Stimulated activated naive CD4-positive, alpha-beta T cell (primary cell): ENCODE data around the gene FGF22.
A peak's percentile ranks its signal among the peaks of the same experiment; 100 is the strongest.
"Not testable (repeated sequence)": the region's sequence is repeated elsewhere in the genome, so short reads cannot be mapped to it uniquely, and the experiment has no call there.

Experiments used
- DNase-seq, 6 experiments: peaks; one replicate each; lab custom pipeline; 2025; lab: John Stamatoyannopoulos, UW

FGF22 gene

DNA sequence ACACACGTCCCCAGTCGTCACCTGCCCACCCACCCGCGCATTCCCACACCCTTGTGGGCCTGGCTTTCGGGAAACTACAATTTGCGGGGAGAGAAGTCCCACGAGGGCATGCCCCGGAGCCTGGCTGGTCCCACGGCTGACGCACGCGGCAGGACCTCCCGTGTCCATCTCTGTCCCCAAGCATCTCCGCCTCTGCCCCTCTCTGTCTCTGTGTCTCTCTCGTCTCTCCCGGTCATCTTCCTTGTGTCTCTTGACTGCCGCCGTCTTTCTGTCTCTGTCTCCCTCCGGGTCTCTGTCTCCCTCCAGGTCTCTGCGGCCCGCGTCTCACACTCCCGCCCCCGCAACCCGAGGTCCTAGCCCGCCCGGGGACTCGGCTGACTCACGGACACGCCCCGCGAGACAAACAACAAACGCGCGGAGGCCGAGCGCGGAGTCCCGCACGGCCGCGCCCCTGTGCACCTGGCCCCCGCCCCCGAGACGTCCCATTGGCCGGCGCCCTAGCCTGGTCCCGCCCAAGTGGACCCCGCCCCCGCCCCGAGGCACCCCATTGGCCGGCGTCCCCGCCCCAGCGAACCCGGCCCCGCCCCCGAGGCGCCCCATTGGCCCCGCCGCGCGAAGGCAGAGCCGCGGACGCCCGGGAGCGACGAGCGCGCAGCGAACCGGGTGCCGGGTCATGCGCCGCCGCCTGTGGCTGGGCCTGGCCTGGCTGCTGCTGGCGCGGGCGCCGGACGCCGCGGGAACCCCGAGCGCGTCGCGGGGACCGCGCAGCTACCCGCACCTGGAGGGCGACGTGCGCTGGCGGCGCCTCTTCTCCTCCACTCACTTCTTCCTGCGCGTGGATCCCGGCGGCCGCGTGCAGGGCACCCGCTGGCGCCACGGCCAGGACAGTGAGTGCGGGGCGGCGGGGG lies at the start of gene FGF22:
TSS of gene FGF22 (plus strand) at position 627 of the 908 bp plus-strand sequence. CDS start at position 674, 47 bp downstream.
- DNase-seq, result peak; percentile 90 to 97 (median 96)

- DNase-seq, result peak in 4 of 6 experiments; percentile 10 to 34 (median 22)
Measured at GRCh38 chr19:590396-590745, 49.3 kb upstream of the FGF22 start.

GRCh38 chr19:590750-591098 lies 49.0 kb upstream of the FGF22 start:
- DNase-seq, result no peak

GRCh38 chr19:591099-591958 lies 48.4 kb upstream of the FGF22 start:
- DNase-seq, result no peak

GRCh38 chr19:592101-592500 lies 47.6 kb upstream of the FGF22 start:
- DNase-seq, result no peak

DNA sequence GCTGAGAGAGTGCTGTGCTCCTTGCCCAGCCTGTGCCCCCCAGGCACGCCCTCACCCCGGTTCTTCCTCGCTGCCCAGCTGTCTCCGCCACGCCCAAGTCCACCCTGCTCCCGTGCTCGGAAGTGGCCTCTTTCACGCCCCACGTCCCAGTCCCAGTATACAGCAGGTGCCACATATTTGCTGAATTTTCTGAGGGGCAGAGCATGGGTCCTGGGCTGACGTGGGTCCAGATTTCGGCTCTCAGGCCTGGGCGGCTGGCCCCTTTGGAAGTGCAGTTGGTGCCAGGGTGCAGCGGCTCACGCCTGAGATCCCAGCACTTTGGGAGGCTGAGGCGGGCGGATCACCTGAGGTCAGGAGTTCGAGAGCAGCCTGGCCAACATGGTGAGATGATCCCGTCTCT lies 46.6 kb upstream of the FGF22 start:
- no peak for DNase-seq

- no peak for DNase-seq
Measured at GRCh38 chr19:593505-593904, 46.2 kb upstream of the FGF22 start.

DNA sequence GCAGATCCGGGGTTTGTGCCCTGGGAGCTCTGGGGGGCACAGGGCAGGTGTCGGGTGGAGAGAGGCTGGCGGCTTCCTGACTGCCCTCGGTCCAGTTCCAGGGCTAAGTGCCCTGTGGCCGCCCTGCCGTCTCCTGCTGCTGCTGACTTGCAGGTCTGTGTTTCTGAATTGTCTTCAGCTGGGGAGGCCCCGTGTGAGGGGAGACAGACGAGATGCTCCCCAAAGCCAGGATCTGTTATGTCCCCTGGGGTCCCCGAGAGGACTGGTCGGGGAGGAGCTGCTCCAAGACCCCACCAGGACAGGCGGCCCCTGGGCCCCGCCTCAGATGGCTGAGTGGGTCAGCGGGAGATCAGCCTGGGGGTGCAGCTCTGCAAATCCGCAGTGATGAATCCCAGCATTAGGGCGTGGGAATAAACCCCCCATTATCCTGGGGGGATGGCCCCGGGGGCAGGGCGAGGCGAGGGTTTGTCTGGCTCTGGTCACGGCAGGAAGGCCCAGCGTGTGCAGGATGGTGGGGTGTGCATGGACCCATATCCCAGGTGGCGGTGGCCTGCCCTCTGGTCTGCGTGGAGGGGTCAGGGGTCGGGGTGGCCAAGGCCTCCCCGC lies 45.3 kb upstream of the FGF22 start:
- no peak for DNase-seq

DNA sequence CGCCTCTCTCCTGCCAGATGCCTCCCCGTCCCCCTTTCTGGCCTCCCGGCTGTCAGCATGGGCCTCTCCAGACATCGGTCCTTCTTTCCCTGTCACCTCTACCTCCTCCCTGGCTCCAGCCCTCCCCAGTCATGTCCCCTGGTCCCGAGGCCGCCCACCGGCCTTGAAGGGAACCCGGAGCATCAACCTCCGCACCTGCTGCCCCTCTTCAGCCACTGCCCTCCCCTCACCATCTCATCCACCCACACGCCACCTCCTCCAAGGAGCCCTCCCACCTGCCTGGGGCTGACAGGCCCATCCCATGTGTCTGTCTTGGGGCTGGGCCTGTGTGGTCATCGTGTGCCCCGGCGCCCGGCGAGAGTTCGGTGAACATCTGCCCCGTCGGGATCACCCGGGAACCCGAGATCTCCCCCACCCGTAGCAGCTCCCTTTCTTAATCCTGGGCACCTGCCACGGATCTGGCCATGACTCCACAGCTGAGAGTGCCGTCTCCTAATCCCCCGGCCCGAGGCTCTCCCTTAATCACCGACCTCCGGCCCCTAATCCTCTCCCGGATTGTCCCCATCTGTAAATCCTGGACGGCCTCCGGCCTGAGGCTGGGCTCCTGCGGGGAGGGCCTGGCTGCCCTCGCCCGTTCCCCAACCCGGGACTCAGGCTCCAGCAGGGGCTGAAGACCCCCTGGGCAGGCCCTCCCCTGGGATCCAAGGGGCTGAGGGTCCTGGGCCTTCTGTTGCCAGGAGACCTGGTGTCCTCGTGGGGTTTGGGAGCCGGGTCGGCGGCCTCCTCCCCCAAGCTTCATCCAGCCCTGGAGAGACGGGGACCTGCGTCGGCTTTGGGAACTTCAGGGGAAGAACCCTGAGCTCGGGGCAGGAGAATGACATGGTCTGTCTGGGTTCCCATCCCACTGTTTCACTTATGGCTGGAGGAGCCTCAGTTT lies 44.1 kb upstream of the FGF22 start:
- no peak for DNase-seq

GRCh38 chr19:596263-596655 lies 43.4 kb upstream of the FGF22 start:
- DNase-seq, result no peak

GRCh38 chr19:597406-598315 lies 42.0 kb upstream of the FGF22 start:
- DNase-seq, result no peak

DNA sequence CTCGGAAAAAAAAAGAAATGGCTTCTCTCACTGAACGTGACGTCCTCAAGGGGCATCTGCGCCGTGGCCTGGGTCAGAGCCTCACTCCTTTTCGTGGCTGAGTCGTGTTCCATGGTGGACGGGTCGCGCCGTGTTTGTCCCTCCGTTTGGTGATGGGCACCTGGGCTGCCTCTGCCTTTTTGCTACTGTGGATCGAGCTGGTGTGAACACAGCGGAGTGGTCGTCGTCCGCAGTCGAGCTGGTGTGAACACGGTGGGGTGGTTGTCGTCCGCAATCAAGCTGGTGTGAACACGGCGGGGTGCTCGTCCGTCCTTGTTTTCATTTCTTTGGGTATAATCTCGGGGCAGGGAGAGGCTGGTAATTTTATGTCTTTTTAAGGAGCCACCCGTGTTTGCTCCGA lies 38.4 kb upstream of the FGF22 start:
- DNase-seq, result no peak

DNA sequence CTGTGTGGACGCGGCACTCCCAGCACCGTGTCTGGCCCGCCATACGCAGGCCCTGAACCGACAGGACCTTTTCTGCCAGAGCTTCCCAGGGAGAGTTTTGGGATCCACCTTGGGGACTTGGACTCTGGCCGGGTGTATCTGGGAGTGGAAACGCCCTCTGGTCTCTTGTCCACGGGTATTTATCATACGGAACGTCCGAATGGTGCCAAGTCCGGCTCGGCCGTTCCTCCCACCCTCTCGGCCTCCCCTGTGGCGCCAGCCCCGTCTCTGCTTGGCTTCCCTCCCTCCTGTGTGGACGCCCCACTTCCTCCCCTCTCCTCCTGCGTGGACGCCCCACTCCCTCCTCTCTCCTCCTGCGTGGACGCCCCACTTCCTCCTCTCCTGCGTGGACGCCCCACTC lies 37.9 kb upstream of the FGF22 start:
- no peak for DNase-seq

DNA sequence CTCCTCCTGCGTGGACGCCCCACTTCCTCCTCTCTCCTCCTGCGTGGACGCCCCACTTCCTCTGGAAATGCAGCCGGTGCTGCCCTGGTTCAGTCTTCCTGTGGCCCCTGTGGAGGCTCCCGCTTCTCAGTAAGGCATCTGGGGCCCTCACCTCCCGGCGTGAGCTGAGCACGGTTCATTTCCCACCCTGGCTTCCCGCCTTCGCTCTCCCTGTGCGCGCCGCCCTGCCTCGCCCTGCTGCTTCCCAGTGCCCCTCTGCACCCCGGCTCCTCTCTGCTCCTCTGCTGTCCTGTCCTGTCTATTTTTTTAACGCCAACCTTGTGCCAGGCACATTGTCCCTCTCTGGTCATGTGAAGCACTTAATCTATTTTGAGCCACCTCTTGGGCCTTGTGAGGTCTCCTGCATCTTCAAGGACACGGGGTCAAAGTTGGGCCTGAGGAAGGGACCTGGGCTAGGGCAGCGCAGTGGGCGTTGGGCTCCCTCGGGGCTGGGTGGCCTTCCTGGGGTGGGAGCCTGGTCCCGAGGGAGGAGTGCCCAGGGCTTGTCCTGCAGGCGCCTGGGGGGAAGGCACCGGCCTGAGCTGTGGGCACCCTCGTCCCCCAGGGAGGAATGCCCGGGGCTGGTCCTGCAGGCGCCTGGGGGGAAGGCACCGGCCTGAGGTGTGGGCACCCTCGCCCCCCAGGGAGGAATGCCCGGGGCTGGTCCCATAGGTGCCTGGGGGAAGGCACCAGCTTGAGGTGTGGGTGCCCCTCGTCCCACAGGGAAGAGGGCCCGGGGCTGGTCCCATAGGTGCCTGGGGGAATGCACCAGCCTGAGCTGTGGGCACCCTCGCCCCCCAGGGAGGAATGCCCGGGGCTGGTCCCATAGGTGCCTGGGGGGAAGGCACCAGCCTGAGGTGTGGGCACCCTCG lies 37.0 kb upstream of the FGF22 start:
- no peak for DNase-seq

- not testable (repeated sequence) for DNase-seq
Measured at GRCh38 chr19:603302-603639, 36.4 kb upstream of the FGF22 start.

GRCh38 chr19:603779-604178 lies 35.9 kb upstream of the FGF22 start:
- peak in 2 of 6 experiments; percentile 14 to 30 for DNase-seq

DNA sequence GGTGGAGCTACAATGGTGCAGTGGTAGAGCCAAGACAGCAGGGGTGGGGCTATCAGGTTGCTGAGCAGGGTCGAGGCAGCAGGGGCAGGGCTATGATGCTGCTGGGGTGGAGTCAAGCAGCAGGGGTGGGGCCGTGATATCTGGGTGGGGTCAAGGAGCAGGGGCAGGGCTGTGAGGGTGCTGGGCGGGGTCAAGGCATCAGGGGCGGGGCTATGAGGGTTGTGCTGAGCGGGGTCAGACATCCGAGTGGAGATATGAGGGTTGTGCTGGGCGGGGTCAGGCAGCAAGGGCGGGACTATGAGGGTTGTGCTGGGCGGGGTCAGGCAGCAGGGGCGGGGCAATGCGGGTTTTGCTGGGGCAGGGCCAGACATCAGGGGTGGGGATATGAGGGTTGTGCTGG lies 35.3 kb upstream of the FGF22 start:
- DNase-seq, result peak in 3 of 6 experiments; percentile 17 to 37 (median 22)

GRCh38 chr19:605061-605971 lies 34.4 kb upstream of the FGF22 start:
- DNase-seq, result peak in 1 of 6 experiments; percentile 34
